SJSA1 (cell line): ENCODE measurements around the gene KDM4F. TPM values are rescaled to one million over a fixed set of nuclear protein-coding genes. Genes with fewer than 3 reads are reported as not detected.
A peak's percentile ranks its signal among the peaks of the same experiment; 100 is the strongest.

Experiments
- DNase-seq, 2 experiments: peaks; one replicate each; pipeline ENCODE4 v3.0.0-alpha.2; 2015 to 2020; ENCODE audit warnings: low spot score in 2 of 2, low read depth in 1 of 2
- H3K27ac ChIP-seq: fragments of 250-450 bp; sonication (Bioruptor Pico); 2 replicates; pipeline ENCODE4 v1.5.1; 2020; ENCODE audit warnings: mild to moderate bottlenecking, moderate library complexity
- H3K27me3 ChIP-seq: fragments of 250-450 bp; sonication (Bioruptor Pico); replicated peaks from 2 replicates; pipeline ENCODE4 v1.5.1; 2020; ENCODE audit warnings: mild to moderate bottlenecking, moderate library complexity
- H3K36me3 ChIP-seq: fragments of 250-450 bp; sonication (Bioruptor Pico); 2 replicates; pipeline ENCODE4 v1.5.1; 2020; ENCODE audit warnings: mild to moderate bottlenecking
- H3K4me1 ChIP-seq: fragments of 250-450 bp; sonication (Bioruptor Pico); replicated peaks from 2 replicates; pipeline ENCODE4 v1.6.1; 2021; ENCODE audit warnings: mild to moderate bottlenecking
- H3K4me3 ChIP-seq: fragments of 250-450 bp; sonication (Bioruptor Pico); 2 replicates; pipeline ENCODE4 v1.5.1; 2020; ENCODE audit warnings: mild to moderate bottlenecking
- H3K9me3 ChIP-seq: fragments of 250-450 bp; sonication (Bioruptor Pico); replicated peaks from 2 replicates; pipeline ENCODE4 v1.5.1; 2020; ENCODE audit warnings: mild to moderate bottlenecking
- total RNA-seq: library from RNA; depleted of rRNA; stranded (reverse); fragments of >200 nt; shearing (Covaris generic); gene quantifications from 2 replicates; pipeline ENCODE4 v1.2.3, GENCODE V29; 2014

Gene KDM4F
- total RNA-seq, 1 experiment from 2014 or later: not detected

- H3K27me3 ChIP-seq: no peaks in the 10 kb centered on the region
- no peaks in the 10 kb centered on the region for H3K4me1 ChIP-seq
- H3K4me3 ChIP-seq: no peak overlapping the region
- no peaks in the 10 kb centered on the region for H3K36me3 ChIP-seq
- H3K9me3 ChIP-seq: no peaks in the 10 kb centered on the region
- DNase-seq: no peak
- H3K27ac ChIP-seq: no peak overlapping the region
Measured at GRCh38 chr11:95042906-95043305, 6.3 kb upstream of the KDM4F start.

- Histone ChIP-seq H3K36me3 (no peaks in the 10 kb centered on the region), H3K9me3 (no peaks in the 10 kb centered on the region), H3K27me3 (no peaks in the 10 kb centered on the region), H3K27ac (no peak overlapping the region), H3K4me3 (no peak overlapping the region), H3K4me1 (no peaks in the 10 kb centered on the region)
- no peak for DNase-seq
Measured at GRCh38 chr11:95044010-95044409, 5.2 kb upstream of the KDM4F start.

GRCh38 chr11:95045812-95046211 lies 3.4 kb upstream of the KDM4F start:
- Histone ChIP-seq H3K27ac (no peak overlapping the region), H3K36me3 (no peaks in the 10 kb centered on the region), H3K27me3 (no peaks in the 10 kb centered on the region), H3K4me3 (no peak overlapping the region), H3K9me3 (no peaks in the 10 kb centered on the region), H3K4me1 (no peaks in the 10 kb centered on the region)
- DNase-seq: no peak

DNA sequence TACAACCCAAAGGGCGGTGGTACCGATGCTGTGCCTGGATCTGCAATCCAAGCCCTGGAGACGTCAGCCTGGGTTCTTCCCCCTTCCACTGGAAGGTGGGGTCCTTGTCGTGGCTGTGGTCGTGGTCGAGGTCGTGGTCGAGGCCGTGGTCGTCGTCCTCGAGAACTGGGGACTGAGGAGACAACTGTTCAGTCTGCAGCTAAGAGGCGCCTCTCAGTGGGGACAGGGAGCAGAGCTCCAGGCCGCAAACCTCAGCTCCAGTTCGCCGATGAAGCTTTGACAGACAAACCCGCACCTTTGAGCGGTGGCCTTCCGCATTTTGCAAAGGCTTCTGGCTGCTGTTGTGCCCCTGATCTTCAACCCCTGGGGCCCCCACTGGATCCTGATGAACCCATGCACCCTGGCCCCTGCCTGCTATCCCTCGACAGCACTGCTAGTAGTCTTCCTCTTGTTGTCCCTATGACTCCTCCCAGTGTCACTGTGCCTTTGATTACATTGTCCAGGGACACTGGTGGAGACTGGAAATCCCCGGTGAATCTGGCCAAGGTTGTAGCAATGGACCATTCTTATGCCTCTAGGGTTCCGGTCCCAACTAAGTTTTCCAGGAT lies 1.5 kb downstream of the KDM4F start:
- DNase-seq: no peak
- Histone ChIP-seq H3K4me3 (no peak overlapping the region), H3K4me1 (no peaks in the 10 kb centered on the region), H3K9me3 (no peaks in the 10 kb centered on the region), H3K27me3 (no peaks in the 10 kb centered on the region), H3K36me3 (no peaks in the 10 kb centered on the region), H3K27ac (no peak overlapping the region)

DNA sequence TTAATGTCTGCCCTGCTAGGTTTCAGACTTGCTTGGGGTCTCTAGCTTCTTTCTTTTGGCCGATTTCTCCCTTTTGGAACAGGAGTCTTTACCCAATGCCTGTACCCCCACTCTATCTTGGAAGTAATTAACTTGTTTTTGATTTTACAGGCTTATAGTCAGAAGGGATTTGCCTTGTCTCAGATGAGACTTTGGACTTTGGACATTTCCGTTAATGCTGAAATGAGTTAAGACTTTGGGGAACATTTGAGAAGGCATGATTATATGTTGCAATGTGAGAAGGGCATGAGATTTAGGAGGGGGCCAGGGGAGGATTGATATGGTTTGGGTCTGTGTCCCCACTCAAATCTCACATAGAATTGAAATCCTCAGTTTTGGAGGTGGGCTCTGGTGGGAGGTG lies 5.1 kb downstream of the KDM4F start:
- H3K27ac ChIP-seq: no peak overlapping the region
- DNase-seq: no peak
- H3K9me3 ChIP-seq: no peaks in the 10 kb centered on the region
- no peaks in the 10 kb centered on the region for H3K4me1 ChIP-seq
- no peaks in the 10 kb centered on the region for H3K27me3 ChIP-seq
- no peaks in the 10 kb centered on the region for H3K36me3 ChIP-seq
- no peak overlapping the region for H3K4me3 ChIP-seq

DNA sequence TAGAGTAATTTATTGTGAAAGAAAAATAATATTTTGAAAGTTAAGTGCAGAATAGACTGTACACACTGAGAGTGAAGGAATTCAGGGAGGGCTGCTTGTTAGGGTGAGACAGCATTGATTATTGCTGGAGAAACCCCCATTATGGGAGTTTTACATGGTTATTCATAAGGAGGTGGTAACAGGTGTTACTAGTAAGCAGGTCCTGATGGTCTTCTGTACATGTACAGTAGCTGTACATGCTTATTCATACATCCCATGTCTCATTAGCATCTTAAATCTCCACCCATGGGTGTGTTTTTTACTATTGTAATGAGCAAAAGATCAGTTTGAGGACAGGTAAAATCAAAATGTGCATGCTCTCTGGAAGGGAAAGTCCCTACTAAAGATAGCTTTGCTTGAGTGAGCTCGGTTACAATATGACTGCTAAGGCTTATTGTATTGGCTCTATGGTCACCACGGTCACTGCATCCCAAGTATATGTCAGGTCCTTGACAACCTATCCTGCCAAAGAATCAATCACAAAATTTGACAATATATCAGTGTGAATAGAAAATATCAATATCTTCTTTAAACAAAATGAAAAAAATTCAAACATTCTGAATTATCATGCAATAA lies 6.2 kb downstream of the KDM4F start:
- Histone ChIP-seq H3K36me3 (no peaks in the 10 kb centered on the region), H3K4me1 (no peaks in the 10 kb centered on the region), H3K9me3 (no peaks in the 10 kb centered on the region), H3K27me3 (no peaks in the 10 kb centered on the region), H3K27ac (no peak overlapping the region), H3K4me3 (no peak overlapping the region)
- DNase-seq: no peak

DNA sequence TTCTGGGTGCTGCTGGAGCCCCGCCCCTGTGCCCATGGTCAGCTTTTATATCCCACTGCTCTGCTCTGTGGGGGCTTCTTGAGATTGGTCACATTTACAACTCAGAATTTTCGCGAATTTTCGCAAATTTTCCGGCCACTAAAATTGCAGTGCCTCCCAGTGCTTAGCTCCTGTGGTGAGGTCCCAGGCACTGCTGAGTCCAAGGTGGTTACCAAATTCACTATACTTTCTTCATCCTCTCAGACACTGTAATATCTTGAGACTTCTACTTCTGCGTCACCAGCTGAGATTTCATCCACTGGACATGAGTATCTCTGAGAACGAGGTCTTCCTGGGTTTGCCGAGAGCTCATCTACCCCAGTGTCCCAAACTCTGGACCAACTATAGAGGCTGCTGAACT lies 8.7 kb downstream of the KDM4F start:
- no peak for DNase-seq
- H3K4me1 ChIP-seq: no peaks in the 10 kb centered on the region
- no peak overlapping the region for H3K4me3 ChIP-seq
- no peak overlapping the region for H3K27ac ChIP-seq
- no peaks in the 10 kb centered on the region for H3K36me3 ChIP-seq
- no peaks in the 10 kb centered on the region for H3K9me3 ChIP-seq
- H3K27me3 ChIP-seq: no peaks in the 10 kb centered on the region

DNA sequence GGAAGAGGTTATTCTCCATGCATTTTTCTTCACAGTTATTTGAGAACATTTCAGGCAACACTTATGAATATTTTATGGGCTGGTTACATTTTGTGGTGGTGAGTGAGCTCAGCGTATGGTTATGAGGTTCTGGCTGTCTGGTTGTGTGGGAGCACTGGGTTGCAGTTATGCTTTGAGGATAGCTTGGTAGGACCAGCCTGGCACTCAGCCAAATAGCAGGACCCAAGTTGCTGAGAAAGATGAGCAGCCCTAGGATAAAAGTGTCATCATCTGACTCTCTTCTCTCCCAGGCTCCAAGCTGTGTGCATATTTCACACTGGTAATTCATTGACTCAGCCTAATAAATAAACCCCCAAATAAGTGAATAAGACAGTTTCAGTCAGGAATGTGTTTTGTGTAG lies 9.4 kb downstream of the KDM4F start:
- Histone ChIP-seq H3K36me3 (no peaks in the 10 kb centered on the region), H3K4me3 (no peak overlapping the region), H3K27me3 (no peaks in the 10 kb centered on the region), H3K4me1 (no peaks in the 10 kb centered on the region), H3K27ac (no peak overlapping the region), H3K9me3 (no peaks in the 10 kb centered on the region)
- no peak for DNase-seq

GRCh38 chr11:95059046-95059445 lies 9.8 kb downstream of the KDM4F start:
- Histone ChIP-seq H3K4me3 (no peak overlapping the region), H3K4me1 (no peaks in the 10 kb centered on the region), H3K36me3 (no peaks in the 10 kb centered on the region), H3K27ac (no peak overlapping the region), H3K9me3 (no peaks in the 10 kb centered on the region), H3K27me3 (no peaks in the 10 kb centered on the region)
- DNase-seq: no peak

DNA sequence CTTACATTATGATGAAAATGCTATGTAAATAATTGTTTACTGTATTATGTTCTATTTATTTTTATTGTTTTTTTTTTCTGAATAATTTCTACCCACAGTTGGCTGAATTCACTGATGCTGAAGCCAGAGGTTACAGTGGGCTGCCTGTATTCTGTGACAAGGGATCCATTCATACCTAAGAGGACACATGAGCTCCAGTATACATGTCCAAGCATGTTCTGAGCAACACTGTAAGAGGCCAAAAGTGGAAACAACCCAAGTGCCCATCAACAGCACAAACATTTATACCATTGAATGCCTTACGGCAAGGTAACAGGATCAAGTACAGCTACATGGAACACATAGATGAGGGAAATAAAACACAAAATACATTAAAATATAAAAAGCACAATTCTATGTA lies 16.1 kb downstream of the KDM4F start:
- Histone ChIP-seq H3K9me3 (no peaks in the 10 kb centered on the region), H3K4me3 (no peak overlapping the region), H3K27ac (no peak overlapping the region), H3K27me3 (no peaks in the 10 kb centered on the region), H3K4me1 (no peaks in the 10 kb centered on the region), H3K36me3 (no peaks in the 10 kb centered on the region)
- DNase-seq: no peak

GRCh38 chr11:95066716-95067038 lies 17.5 kb downstream of the KDM4F start, which contains the start of gene SRSF8:
Gene SRSF8 (plus strand): TSS chr11:95066919. CDS start chr11:95067227, 308 bp downstream.
- Histone ChIP-seq H3K4me3 (peak within 1 kb of the TSS; percentile 57), H3K27ac (no peak within 1 kb of the TSS), H3K9me3 (no peaks in the 10 kb centered on the region), H3K36me3 (no peaks in the 10 kb centered on the region), H3K4me1 (no peaks in the 10 kb centered on the region), H3K27me3 (no peaks in the 10 kb centered on the region)
- no peak for DNase-seq

DNA sequence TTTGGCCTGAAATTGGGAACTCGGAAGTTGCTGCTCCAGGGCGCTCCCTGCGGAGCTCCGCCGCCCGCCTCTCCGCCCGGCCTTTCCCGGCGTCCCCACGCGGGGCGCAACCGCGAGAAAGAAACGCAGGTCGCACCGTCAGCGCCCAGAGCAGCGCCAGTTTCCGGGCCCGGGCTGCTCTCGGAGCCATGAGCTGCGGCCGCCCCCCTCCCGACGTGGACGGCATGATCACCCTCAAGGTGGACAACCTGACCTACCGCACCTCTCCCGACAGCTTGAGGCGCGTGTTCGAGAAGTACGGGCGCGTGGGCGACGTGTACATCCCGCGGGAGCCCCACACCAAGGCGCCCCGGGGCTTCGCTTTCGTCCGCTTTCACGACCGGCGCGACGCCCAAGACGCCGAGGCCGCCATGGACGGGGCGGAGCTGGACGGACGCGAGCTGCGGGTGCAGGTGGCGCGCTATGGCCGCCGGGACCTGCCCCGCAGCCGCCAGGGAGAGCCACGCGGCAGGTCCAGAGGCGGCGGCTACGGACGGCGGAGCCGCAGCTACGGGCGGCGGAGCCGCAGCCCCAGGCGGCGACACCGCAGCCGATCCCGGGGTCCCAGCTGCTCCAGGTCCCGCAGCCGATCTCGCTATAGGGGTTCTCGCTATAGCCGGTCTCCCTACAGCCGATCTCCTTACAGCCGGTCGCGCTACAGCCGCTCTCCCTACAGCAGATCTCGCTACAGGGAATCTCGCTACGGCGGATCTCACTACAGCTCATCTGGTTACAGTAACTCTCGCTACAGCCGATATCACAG lies 18.0 kb downstream of the KDM4F start:
- H3K4me1 ChIP-seq: no peaks in the 10 kb centered on the region
- no peaks in the 10 kb centered on the region for H3K36me3 ChIP-seq
- H3K27ac ChIP-seq: no peak overlapping the region
- peak; percentile 54 to 62 for DNase-seq
- H3K9me3 ChIP-seq: no peaks in the 10 kb centered on the region
- H3K4me3 ChIP-seq: peak overlapping the region; percentile 57
- H3K27me3 ChIP-seq: no peaks in the 10 kb centered on the region

GRCh38 chr11:95067841-95068219 lies 18.6 kb downstream of the KDM4F start:
- DNase-seq: no peak
- Histone ChIP-seq H3K9me3 (no peaks in the 10 kb centered on the region), H3K36me3 (no peaks in the 10 kb centered on the region), H3K4me3 (peak overlapping the region; percentile 57), H3K27ac (no peak overlapping the region), H3K4me1 (no peaks in the 10 kb centered on the region), H3K27me3 (no peaks in the 10 kb centered on the region)

DNA sequence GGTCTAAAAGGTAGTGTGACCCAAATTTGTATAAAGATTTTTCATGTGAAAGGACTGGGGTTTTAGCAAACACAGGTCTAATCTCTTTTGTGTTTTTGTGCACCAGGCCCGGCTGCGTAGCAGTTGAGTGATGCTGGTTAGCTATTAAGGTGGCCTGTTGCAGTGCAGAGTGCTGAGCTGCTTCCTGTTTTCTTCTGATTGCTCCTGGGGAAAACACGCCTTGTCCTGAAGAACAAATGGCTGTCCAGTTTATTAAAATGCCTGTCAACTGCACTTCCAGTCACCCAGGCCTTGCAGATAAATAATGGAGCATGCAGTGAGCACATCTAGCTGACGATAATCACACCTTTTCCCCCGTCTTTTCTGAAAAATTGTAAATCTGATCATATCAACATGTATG lies 19.3 kb downstream of the KDM4F start:
- Histone ChIP-seq H3K27ac (no peak overlapping the region), H3K27me3 (no peaks in the 10 kb centered on the region), H3K4me3 (peak overlapping the region; percentile 57), H3K9me3 (no peaks in the 10 kb centered on the region), H3K36me3 (no peaks in the 10 kb centered on the region), H3K4me1 (no peaks in the 10 kb centered on the region)
- DNase-seq: peak; percentile 36 to 60
